ENCODE measurements around the gene GNAT3.

- TF ChIP-seq POLR2A (IDR thresholded peaks at IDR 0.05) (no peak), CTCF (IDR thresholded peaks at IDR 0.05) (no peak)
Measured at GRCh38 chr7:80413383-80413945, 98.4 kb downstream of the GNAT3 start.
